ENCODE data around the gene NR2C2AP. TPM values are rescaled to one million over a fixed set of nuclear protein-coding genes. Genes with fewer than 3 reads are reported as not detected.
A peak's percentile ranks its signal among the peaks of the same experiment; 100 is the strongest.

The NR2C2AP gene
- total RNA-seq, 1 donor from 2014 or later: 9.4 TPM

- peak within 1 kb of the TSS; percentile 52 for H3K4me3 Mint-ChIP-seq
- H3K27me3 Mint-ChIP-seq (ENCODE audit: low read depth): peaks cover 19% of the 10 kb centered on the region
- peaks cover 19% of the 10 kb centered on the region for H3K4me1 Mint-ChIP-seq
- no peak for TF ChIP-seq CTCF (IDR thresholded peaks at IDR 0.05; ENCODE audit: unreplicated experiment)
- H3K36me3 Mint-ChIP-seq: no peaks in the 10 kb centered on the region
- no peak within 1 kb of the TSS for H3K27ac Mint-ChIP-seq
- DNase-seq (ENCODE audit: low spot score in 2 of 2, unreplicated experiment in 2 of 2): peak; percentile 60 to 81
- H3K9me3 Mint-ChIP-seq: no peaks in the 10 kb centered on the region
Observed at GRCh38 chr19:19170053-19170872, 33.0 kb downstream of the NR2C2AP start, which contains the start of gene MEF2B. Gene MEF2B, minus strand, starts transcription at chr19:19170263. Its CDS starts 19,528 bp downstream, at chr19:19150735.

- TF ChIP-seq CTCF (IDR thresholded peaks at IDR 0.05; ENCODE audit: unreplicated experiment): no peak
- H3K36me3 Mint-ChIP-seq: no peaks in the 10 kb centered on the region
- DNase-seq (ENCODE audit: low spot score in 2 of 2, unreplicated experiment in 2 of 2): no peak
- peak overlapping the region; percentile 52 for H3K4me3 Mint-ChIP-seq
- peaks cover 19% of the 10 kb centered on the region for H3K4me1 Mint-ChIP-seq
- no peak overlapping the region for H3K27ac Mint-ChIP-seq
- no peaks in the 10 kb centered on the region for H3K9me3 Mint-ChIP-seq
- peaks cover 19% of the 10 kb centered on the region for H3K27me3 Mint-ChIP-seq (ENCODE audit: low read depth)
Observed at GRCh38 chr19:19169236-19170052, 33.8 kb downstream of the NR2C2AP start.

DNA sequence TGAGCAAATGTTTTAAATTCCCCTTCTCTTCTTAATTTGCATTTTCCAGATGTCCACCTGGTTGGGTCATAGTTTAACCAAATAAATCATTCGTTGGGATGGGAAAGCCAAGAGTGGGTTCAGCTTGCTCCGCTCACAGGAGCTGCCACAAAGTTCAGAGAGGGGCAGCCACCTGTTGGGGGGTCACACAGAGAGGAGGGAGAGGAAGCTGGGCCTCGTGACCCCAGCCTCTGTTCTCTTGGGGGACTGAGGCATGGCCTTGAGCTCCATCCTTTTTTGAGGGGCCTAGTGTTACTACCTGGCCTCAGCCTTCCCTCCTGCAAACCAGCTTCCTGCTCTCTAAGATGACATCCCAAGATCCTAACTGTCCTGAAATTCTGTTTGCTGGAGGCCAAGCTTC is 35.6 kb downstream of the NR2C2AP start:
- H3K27ac Mint-ChIP-seq: no peak overlapping the region
- H3K27me3 Mint-ChIP-seq (ENCODE audit: low read depth): peaks cover 19% of the 10 kb centered on the region

GRCh38 chr19:19165396-19165795 is 37.8 kb downstream of the NR2C2AP start:
- H3K27me3 Mint-ChIP-seq (ENCODE audit: low read depth): peaks cover 13% of the 10 kb centered on the region
- no peak overlapping the region for H3K27ac Mint-ChIP-seq
- no peak overlapping the region for H3K4me3 Mint-ChIP-seq
- H3K9me3 Mint-ChIP-seq: peaks cover 4% of the 10 kb centered on the region
- no peak for TF ChIP-seq CTCF (IDR thresholded peaks at IDR 0.05; ENCODE audit: unreplicated experiment)
- no peak for DNase-seq (ENCODE audit: low spot score in 2 of 2, unreplicated experiment in 2 of 2)
- peaks cover 8% of the 10 kb centered on the region for H3K4me1 Mint-ChIP-seq
- peaks cover 3% of the 10 kb centered on the region for H3K36me3 Mint-ChIP-seq

More for the DNA sequence above, 35.6 kb downstream of the NR2C2AP start:
- Mint-ChIP-seq H3K4me1 (peaks cover 19% of the 10 kb centered on the region), H3K36me3 (no peaks in the 10 kb centered on the region), H3K9me3 (no peaks in the 10 kb centered on the region), H3K4me3 (no peak overlapping the region)
- DNase-seq (ENCODE audit: low spot score in 2 of 2, unreplicated experiment in 2 of 2): no peak
- TF ChIP-seq CTCF (IDR thresholded peaks at IDR 0.05; ENCODE audit: unreplicated experiment): no peak

GRCh38 chr19:19162495-19162894 is 40.7 kb downstream of the NR2C2AP start:
- TF ChIP-seq CTCF (IDR thresholded peaks at IDR 0.05; ENCODE audit: unreplicated experiment): no peak
- Mint-ChIP-seq H3K27me3 (ENCODE audit: low read depth) (no peaks in the 10 kb centered on the region), H3K4me1 (no peaks in the 10 kb centered on the region), H3K9me3 (peaks cover 4% of the 10 kb centered on the region), H3K4me3 (no peak overlapping the region), H3K27ac (no peak overlapping the region), H3K36me3 (peaks cover 3% of the 10 kb centered on the region)
- no peak for DNase-seq (ENCODE audit: low spot score in 2 of 2, unreplicated experiment in 2 of 2)

All from mesothelial cell of epicardium (in vitro differentiated cells).